Psoas muscle (tissue), 8 donors: ENCODE results near the gene SPHK2. TPM values are rescaled to one million over a fixed set of nuclear protein-coding genes. Genes with fewer than 3 reads are reported as not detected.
A peak's percentile ranks its signal among the peaks of the same experiment; 100 is the strongest.

Experiments
- ATAC-seq, 4 donors: fragments of 200-7000 bp; cut with Tn5 transposase; one replicate each; pipeline ENCODE4 v1.9.1; 2020; ENCODE audit warnings: moderate library complexity in 3 of 4, mild to moderate bottlenecking in 2 of 4
- DNase-seq, 2 donors: peaks; one replicate each; pipeline ENCODE4 v3.0.0-alpha.2; 2020
- H3K27ac ChIP-seq: fragments of 200-600 bp; one replicate; pipeline ENCODE4 v1.8.0; 2022
- H3K27me3 ChIP-seq, 3 donors: fragments of 200-600 bp in 1 of 3; one replicate each; pipeline versions ENCODE4 v1.6.1 to v1.8.0; 2013 to 2022; ENCODE audit warnings: low read length in 2 of 3, mild to moderate bottlenecking in 2 of 3, moderate library complexity in 1 of 3; ENCODE audit not compliant: insufficient read depth in 3 of 3
- H3K36me3 ChIP-seq, 2 donors: fragments of 200-600 bp in 1 of 2; one replicate each; pipeline versions ENCODE4 v1.6.1 to v1.8.0; 2013 to 2022; ENCODE audit warnings: low read depth in 1 of 2, mild to moderate bottlenecking in 1 of 2, moderate library complexity in 1 of 2; ENCODE audit not compliant: insufficient read depth in 1 of 2
- H3K4me1 ChIP-seq: fragments of 200-600 bp; one replicate; pipeline ENCODE4 v1.8.0; 2022
- H3K4me3 ChIP-seq: fragments of 200-600 bp; one replicate; pipeline ENCODE4 v1.8.0; 2022; ENCODE audit warnings: mild to moderate bottlenecking
- H3K9me3 ChIP-seq: fragments of 200-600 bp; one replicate; pipeline ENCODE4 v1.8.0; 2022
- WGBS, 3 donors: extraction: QIAGEN DNeasy Blood & Tissue Kit; methylation state at CpG; one replicate each; pipeline versions ENCODE4 v1.1.6 to v1.1.7; 2013; 5-methylcytosine and 5-hydroxymethylcytosine counted together
- intact Hi-C, 2 donors: fragments of 100-400 bp; cut with DNase I; formaldehyde crosslinking; loops; one replicate each; pipeline versions ENCODE4 v1.11.0 to v1.14.2; 2022
- polyA plus RNA-seq, 3 donors: library from polyadenylated mRNA; stranded (reverse); fragments of 200-250 nt; gene quantifications; one replicate each; pipeline ENCODE4 v1.2.3, GENCODE V29; 2013
- total RNA-seq, 4 donors: library from RNA; stranded (reverse); fragmentation: NEBNext Ultra II Directional in 2 of 4; extraction: Animal tissue kit (Norgen Biotek cat#: 25700) in 2 of 4; gene quantifications; one replicate each; pipeline versions ENCODE4 v1.2.1 to v1.2.4, GENCODE V29; 2021 to 2023
- TF ChIP-seq, protein P1 (sequence below): fragments of 200-600 bp; IDR thresholded peaks from one replicate; pipeline ENCODE4 v1.8.0; 2022; ENCODE audit warnings: antibody characterized with exemption
- donor health status: healthy with polysubstance abuse.
- donor health status: DM: no; HTN: no; CAD: no; lungs with moderate emphysema.
- donor health status: Bipolar disorder and iron deficiency.
- donor health status: healthy.
- donor health status: DM: yes; HTN: yes; CAD: no.
- donor health status: DM: no; HTN: no; CAD: no.
- donor health status: DM: no; HTN: no; CAD: no.
- donor health status: DM: yes; HTN: yes; CAD: no.

SPHK2 gene
- total and polyA plus RNA-seq, 7 donors: 3.3 to 12.8 (median 5.0) TPM

DNA sequence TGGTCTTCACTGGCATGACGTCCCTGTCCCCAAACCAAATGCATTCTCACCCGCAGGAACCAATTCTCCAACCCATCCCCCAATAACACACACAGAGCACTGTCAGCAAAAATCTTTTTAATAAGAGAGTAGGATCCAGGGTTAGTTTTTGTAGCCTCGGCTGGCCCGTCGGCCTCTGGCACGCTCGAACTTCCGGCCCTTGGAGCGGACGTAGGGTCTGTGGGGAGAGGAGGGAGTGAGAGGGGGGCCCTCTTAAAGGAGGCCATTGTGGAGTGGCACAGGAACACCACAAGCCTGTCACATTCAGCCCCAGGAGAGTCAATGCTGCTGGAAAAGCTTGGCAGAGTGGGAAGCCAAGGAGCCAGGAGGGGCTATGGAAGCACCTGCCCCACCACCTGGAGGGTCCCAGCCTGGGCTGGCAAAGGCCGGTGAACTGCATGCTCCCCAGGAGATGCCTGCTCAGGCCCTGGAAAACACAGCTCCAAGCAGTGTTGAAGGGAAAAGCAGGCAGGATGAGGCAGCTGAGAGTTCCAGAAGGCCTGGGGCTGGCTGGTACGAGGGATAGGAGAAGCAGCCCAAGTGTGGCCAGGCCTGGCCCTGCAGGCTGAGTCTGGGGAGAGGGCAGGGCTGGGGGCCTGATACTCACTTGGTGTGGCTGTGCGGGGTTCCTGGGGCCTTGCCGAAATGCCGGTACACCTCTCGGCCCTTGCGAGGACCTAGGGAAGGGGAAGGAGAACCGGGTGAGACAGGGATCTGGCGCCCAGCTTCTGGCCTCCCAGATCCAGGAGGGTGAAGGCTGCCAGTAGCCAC, 3.9 kb upstream of the SPHK2 start:
- H3K27ac ChIP-seq: no peak overlapping the region
- H3K4me1 ChIP-seq: peaks cover 37% of the 10 kb centered on the region

DNA sequence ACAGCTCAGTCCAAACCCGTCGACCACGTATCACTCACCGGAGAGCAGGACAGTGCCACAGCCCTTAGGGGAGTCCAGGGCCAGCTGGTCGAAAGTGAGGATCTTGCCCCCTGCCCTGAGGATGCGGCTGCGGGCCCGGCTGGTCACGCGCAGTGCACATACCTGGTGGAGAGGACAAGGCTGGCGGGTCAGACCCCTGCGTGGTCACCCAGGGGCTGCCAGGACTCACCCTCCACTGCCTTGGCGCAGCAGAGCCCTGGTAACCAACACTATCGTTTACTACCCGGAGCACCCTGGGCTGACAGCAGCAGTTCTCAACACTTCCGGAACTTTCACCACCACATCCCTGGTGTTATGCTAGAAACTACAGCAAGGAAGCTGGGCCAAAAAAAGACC, 3.3 kb upstream of the SPHK2 start:
- no peak for DNase-seq
- H3K27ac ChIP-seq: no peak overlapping the region
- TF ChIP-seq, protein P1, sequence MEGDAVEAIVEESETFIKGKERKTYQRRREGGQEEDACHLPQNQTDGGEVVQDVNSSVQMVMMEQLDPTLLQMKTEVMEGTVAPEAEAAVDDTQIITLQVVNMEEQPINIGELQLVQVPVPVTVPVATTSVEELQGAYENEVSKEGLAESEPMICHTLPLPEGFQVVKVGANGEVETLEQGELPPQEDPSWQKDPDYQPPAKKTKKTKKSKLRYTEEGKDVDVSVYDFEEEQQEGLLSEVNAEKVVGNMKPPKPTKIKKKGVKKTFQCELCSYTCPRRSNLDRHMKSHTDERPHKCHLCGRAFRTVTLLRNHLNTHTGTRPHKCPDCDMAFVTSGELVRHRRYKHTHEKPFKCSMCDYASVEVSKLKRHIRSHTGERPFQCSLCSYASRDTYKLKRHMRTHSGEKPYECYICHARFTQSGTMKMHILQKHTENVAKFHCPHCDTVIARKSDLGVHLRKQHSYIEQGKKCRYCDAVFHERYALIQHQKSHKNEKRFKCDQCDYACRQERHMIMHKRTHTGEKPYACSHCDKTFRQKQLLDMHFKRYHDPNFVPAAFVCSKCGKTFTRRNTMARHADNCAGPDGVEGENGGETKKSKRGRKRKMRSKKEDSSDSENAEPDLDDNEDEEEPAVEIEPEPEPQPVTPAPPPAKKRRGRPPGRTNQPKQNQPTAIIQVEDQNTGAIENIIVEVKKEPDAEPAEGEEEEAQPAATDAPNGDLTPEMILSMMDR: no peak
- H3K9me3 ChIP-seq: no peaks in the 10 kb centered on the region
- 78 to 82% (median 79%) methylated on average over 16 of the region's 16 CpGs for WGBS, 3 donors
- peaks cover 37% of the 10 kb centered on the region for H3K4me1 ChIP-seq
- no peaks in the 10 kb centered on the region for H3K27me3 ChIP-seq
- ATAC-seq: no peak
- H3K36me3 ChIP-seq: peaks cover 8 to 38% of the 10 kb centered on the region in 2 donors
- H3K4me3 ChIP-seq: no peak overlapping the region
- intact Hi-C loops: no loop called here

More for the DNA sequence above, 3.9 kb upstream of the SPHK2 start:
- H3K27me3 ChIP-seq: no peaks in the 10 kb centered on the region
- intact Hi-C loops: no loop called here
- ATAC-seq (no peak), DNase-seq (no peak)
- WGBS, 3 donors: 70 to 74% (median 72%) methylated on average over 19 of the region's 19 CpGs
- H3K36me3 ChIP-seq: peaks cover 8 to 32% of the 10 kb centered on the region in 2 donors
- no peaks in the 10 kb centered on the region for H3K9me3 ChIP-seq
- TF ChIP-seq, protein P1: no peak
- no peak overlapping the region for H3K4me3 ChIP-seq

DNA sequence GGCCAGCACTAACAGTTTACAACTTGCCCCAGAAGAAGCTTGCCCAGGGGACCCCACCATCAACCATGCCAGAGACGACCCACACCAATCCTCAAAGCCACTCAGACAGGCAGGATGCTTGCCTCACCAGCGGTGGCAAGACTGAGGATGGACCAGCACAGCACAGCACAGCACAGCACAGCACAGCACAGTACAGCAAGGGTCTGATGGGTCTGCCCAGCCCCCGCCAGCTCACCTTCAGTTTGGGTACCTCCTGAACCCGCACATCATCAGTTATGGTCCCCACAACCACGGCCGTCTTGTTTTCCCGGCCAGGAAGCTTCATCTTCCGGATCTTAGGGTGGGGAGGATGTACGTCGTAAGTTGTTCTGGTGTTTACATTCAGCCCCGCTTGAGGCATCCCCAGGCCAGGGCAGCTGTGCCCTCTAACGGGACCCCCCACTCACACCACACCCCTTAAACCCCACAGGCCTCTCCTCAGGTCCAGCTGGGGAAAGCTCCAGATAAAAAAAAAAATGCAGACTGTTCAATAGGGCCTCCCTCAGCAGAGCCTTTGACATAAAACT, 2.7 kb upstream of the SPHK2 start:
- 55 to 69% (median 65%) methylated on average over 10 to 12 of the region's 12 CpGs for WGBS, 3 donors

DNA sequence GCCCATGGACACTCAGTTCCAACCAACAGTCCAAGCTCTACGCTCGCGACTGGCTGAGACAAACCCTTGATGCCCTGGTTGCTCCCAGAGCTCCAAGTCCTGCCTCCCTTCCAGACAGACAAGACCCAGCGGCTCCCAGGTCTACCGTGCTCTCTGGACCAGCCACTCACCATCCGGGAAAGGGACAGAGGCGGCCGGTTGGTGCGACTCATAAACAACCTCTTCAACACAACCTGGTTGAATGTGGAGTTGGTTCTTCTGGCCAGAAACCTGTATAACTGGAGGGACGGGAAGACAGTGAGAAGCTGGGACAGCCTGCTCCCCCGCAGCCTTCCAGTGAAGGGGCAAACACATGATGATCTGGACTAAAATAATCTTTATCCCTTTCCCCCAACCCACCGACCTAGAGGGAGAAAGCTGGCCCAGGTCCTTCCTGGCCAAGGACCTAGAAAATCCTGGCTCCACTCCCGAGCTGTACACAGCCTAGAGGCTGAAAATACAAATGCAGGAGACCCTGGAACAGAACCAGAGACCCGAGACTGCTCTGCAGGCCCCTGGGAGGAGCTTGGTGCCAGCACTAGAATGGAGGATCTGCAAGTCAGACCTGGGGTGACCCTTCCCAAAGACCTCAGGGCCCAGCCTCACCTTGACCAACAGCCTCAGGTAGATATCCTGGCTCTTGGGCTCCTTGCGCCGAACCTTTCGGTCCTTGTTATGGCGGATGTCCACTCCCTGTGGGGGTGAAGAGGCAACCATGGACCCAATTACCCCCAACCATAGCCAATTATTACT, 2.0 kb upstream of the SPHK2 start:
- intact Hi-C loops: no loop called here
- H3K27me3 ChIP-seq: no peaks in the 10 kb centered on the region
- peaks cover 37% of the 10 kb centered on the region for H3K4me1 ChIP-seq
- H3K27ac ChIP-seq: peak overlapping the region; percentile 94
- ATAC-seq (no peak), DNase-seq (no peak)
- peaks cover 8 to 48% of the 10 kb centered on the region in 2 donors for H3K36me3 ChIP-seq
- WGBS, 3 donors: 59 to 67% (median 61%) methylated on average over 18 of the region's 18 CpGs
- peak overlapping the region; percentile 99 for H3K4me3 ChIP-seq
- TF ChIP-seq, protein P1: no peak
- H3K9me3 ChIP-seq: no peaks in the 10 kb centered on the region

More for the DNA sequence above, 2.7 kb upstream of the SPHK2 start:
- Histone ChIP-seq H3K4me1 (peaks cover 37% of the 10 kb centered on the region), H3K36me3 (peaks cover 8 to 43% of the 10 kb centered on the region in 2 donors), H3K4me3 (peak overlapping the region; percentile 99), H3K27me3 (no peaks in the 10 kb centered on the region), H3K9me3 (no peaks in the 10 kb centered on the region), H3K27ac (peak overlapping the region; percentile 94)
- no peak for ATAC-seq
- intact Hi-C loops: no loop called here
- DNase-seq: no peak
- TF ChIP-seq, protein P1: no peak
